Endothelial cell of umbilical vein (primary cell): ENCODE measurements around the gene LCLAT1. TPM values are rescaled to one million over a fixed set of nuclear protein-coding genes. Genes with fewer than 3 reads are reported as not detected.

Experiments used
- BruUV-seq: library from RNA; stranded (reverse); fragments of 400-500 nt; replicated peaks from 2 replicates; lab custom pipeline; 2021; lab: Mats Ljungman, UMichigan
- CTCF ChIA-PET: fragments of 300-600, 350-600 bp; sonication (Branson Sonifier 250); formaldehyde crosslinking; loops from one replicate; lab custom pipeline; 2021; ENCODE audit warnings: antibody characterized with exemption, inconsistent platforms; lab: Charles Lee
- POLR2A ChIA-PET: fragments of 300-600, 350-600 bp; sonication (Branson Sonifier 250); formaldehyde crosslinking; loops from one replicate; lab custom pipeline; 2021; ENCODE audit warnings: antibody characterized with exemption, inconsistent platforms; lab: Charles Lee
- DNase-seq: peaks from one replicate; pipeline ENCODE4 v3.0.0-alpha.2; 2011; ENCODE audit warnings: low read depth, low spot score
- FAIRE-seq: peaks from 2 replicates; lab custom pipeline; 2011; peaks lifted over from hg19 to GRCh38; lab: Jason Lieb, UNC
- H2AFZ ChIP-seq: 2 replicates; pipeline ENCODE4 v1.6.0; 2012; ENCODE audit warnings: low read depth, low read length, control low read depth, inconsistent platforms
- H3K27ac ChIP-seq: 2 replicates; pipeline ENCODE4 v1.5.1; 2011; ENCODE audit warnings: low read depth, mild to moderate bottlenecking, control low read depth, low read length, moderate library complexity; ENCODE audit not compliant: insufficient read depth
- H3K27me3 ChIP-seq, 2 experiments: 2 replicates each; pipeline versions ENCODE4 v1.6.0 to v1.6.1; 2011; ENCODE audit warnings: low read length in 2 of 2, mixed read lengths in 1 of 2; ENCODE audit not compliant: control insufficient read depth in 2 of 2, insufficient read depth in 2 of 2
- H3K36me3 ChIP-seq, 2 experiments: 2 replicates in 1 of 2; 3 replicates in 1 of 2; pipeline ENCODE4 v1.5.1; 2011; ENCODE audit warnings: low read length in 2 of 2, mild to moderate bottlenecking in 1 of 2, moderate library complexity in 1 of 2; ENCODE audit not compliant: control insufficient read depth in 2 of 2, insufficient read depth in 2 of 2; ENCODE audit errors: extremely low read depth in 1 of 2
- H3K4me1 ChIP-seq: 3 replicates; pipeline ENCODE4 v1.5.1; 2011; ENCODE audit warnings: mild to moderate bottlenecking, low read length; ENCODE audit not compliant: control insufficient read depth, insufficient read depth; ENCODE audit errors: extremely low read depth
- H3K4me2 ChIP-seq: 2 replicates; pipeline ENCODE4 v1.6.1; 2011; ENCODE audit warnings: low read length, control low read depth, mixed read lengths; ENCODE audit not compliant: insufficient read depth
- H3K4me3 ChIP-seq, 3 experiments: fragments of 200-600 bp in 1 of 3; sonication (generic), shearing (Covaris generic) in 1 of 3; replicated peaks in 1 of 3; 2 replicates each; pipeline ENCODE4 v1.5.1; 2011 to 2016; ENCODE audit warnings: control low read depth in 3 of 3, low read length in 3 of 3, mild to moderate bottlenecking in 2 of 3, inconsistent platforms in 1 of 3, low read depth in 1 of 3, moderate library complexity in 1 of 3; ENCODE audit not compliant: insufficient read depth in 1 of 3
- H3K79me2 ChIP-seq: 2 replicates; pipeline ENCODE4 v1.6.0; 2012; ENCODE audit warnings: low read length, inconsistent platforms; ENCODE audit not compliant: control insufficient read depth, insufficient read depth
- H3K9ac ChIP-seq: replicated peaks from 2 replicates; pipeline ENCODE3; 2011; ENCODE audit warnings: low read length, control low read depth; ENCODE audit not compliant: insufficient read depth; ENCODE audit errors: extremely low read depth
- H3K9me1 ChIP-seq: replicated peaks from 3 replicates; pipeline ENCODE4 v1.6.0; 2011; ENCODE audit warnings: mild to moderate bottlenecking, low read length; ENCODE audit not compliant: control insufficient read depth, insufficient read depth; ENCODE audit errors: extremely low read depth
- H3K9me3 ChIP-seq: replicated peaks from 2 replicates; pipeline ENCODE4 v1.5.1; 2012; ENCODE audit warnings: low read length, inconsistent platforms; ENCODE audit not compliant: control insufficient read depth, insufficient read depth
- H4K20me1 ChIP-seq: replicated peaks from 2 replicates; pipeline ENCODE3; 2011; ENCODE audit warnings: mild to moderate bottlenecking, low read length; ENCODE audit not compliant: control insufficient read depth, insufficient read depth; ENCODE audit errors: extremely low read depth
- CTCF ChIP-seq, 2 donors: IDR thresholded peaks; 1 replicate in 1 of 2; 2 replicates in 1 of 2; pipeline ENCODE4 v1.5.1; 2011; ENCODE audit warnings: low read length in 2 of 2, mild to moderate bottlenecking in 2 of 2, moderate library complexity in 2 of 2, control low read depth in 1 of 2, inconsistent platforms in 1 of 2, low read depth in 1 of 2; ENCODE audit not compliant: insufficient read depth in 1 of 2; ENCODE audit errors: extremely low read depth in 1 of 2
- EZH2 ChIP-seq: IDR thresholded peaks from 2 replicates; pipeline ENCODE4 v1.6.1; 2012; ENCODE audit warnings: borderline replicate concordance, low read depth, mild to moderate bottlenecking, moderate library complexity, low read length, inconsistent platforms; ENCODE audit not compliant: severe bottlenecking
- FOS ChIP-seq: IDR thresholded peaks from 2 replicates; pipeline ENCODE4 v1.6.1; 2011; ENCODE audit warnings: mild to moderate bottlenecking, low read length, moderate library complexity, borderline replicate concordance; ENCODE audit not compliant: insufficient read depth
- GATA2 ChIP-seq: IDR thresholded peaks from 2 replicates; pipeline ENCODE4 v1.7.0; 2011; ENCODE audit warnings: low read depth, mild to moderate bottlenecking, moderate library complexity, mixed read lengths, low read length; ENCODE audit not compliant: insufficient read length, insufficient read depth
- JUN ChIP-seq: IDR thresholded peaks from 2 replicates; pipeline ENCODE4 v1.6.1; 2011; ENCODE audit warnings: borderline replicate concordance, low read depth; ENCODE audit not compliant: insufficient read length, insufficient read depth
- MAX ChIP-seq: IDR thresholded peaks from 2 replicates; pipeline ENCODE4 v1.6.1; 2011; ENCODE audit not compliant: insufficient read depth, insufficient read length
- MYC ChIP-seq: IDR thresholded peaks from one replicate; pipeline ENCODE4 v1.6.1; 2011; ENCODE audit warnings: mild to moderate bottlenecking, low read depth, low read length
- POLR2A ChIP-seq: IDR thresholded peaks from 2 replicates; pipeline ENCODE4 v1.6.1; 2012; ENCODE audit warnings: low read depth, mild to moderate bottlenecking, control low read depth, low read length
- POLR2AphosphoS5 ChIP-seq: IDR thresholded peaks from 2 replicates; pipeline ENCODE4 v1.6.1; 2012; ENCODE audit warnings: low read depth, mild to moderate bottlenecking, control low read depth, low read length, moderate library complexity; ENCODE audit not compliant: insufficient read depth
- dilution Hi-C: fragments of 300-500 bp; cut with MboI; formaldehyde crosslinking; loops from one replicate; pipeline ENCODE4 v1.15.0; 2019; ENCODE audit warnings: low sequenced_read_pairs; ENCODE audit not compliant: extremely low pct_ligation_motif_present
- intact Hi-C: fragments of 100-400 bp; cut with micrococcal nuclease; formaldehyde crosslinking; loops from one replicate; pipeline ENCODE4 v1.10.0; 2022
- polyA plus RNA-seq, 4 experiments: library from polyadenylated mRNA; depleted of rRNA in 3 of 4; stranded (reverse) in 3 of 4; unstranded in 1 of 4; fragments of >200 nt; gene quantifications; 2 replicates each; pipeline versions ENCODE4 v1.2.1 to v1.2.3, GENCODE V29; 2011 to 2012; ENCODE audit warnings: missing spikeins in 1 of 4
- total RNA-seq: library from RNA; stranded (reverse); gene quantifications from 2 replicates; pipeline ENCODE4 v1.2.3, GENCODE V29; 2021

Gene LCLAT1
- total and polyA plus RNA-seq, 2 donors (not counting 3 experiments of a cell fraction or from before 2014, with no cell fraction given), result 6.1 to 20.8 TPM

GRCh38 chr2:30670453-30670852, 223.4 kb downstream of the LCLAT1 start:
- POLR2A ChIA-PET, result no interaction called here
- no peaks in the 10 kb centered on the region for H3K79me2 ChIP-seq
- no peak overlapping the region for H3K27ac ChIP-seq
- CTCF ChIA-PET, result no interaction called here
- H3K36me3 ChIP-seq, result no peaks in the 10 kb centered on the region
- H3K4me1 ChIP-seq, result no peaks in the 10 kb centered on the region
- TF ChIP-seq POLR2A (no peak), GATA2 (no peak), MAX (no peak), POLR2AphosphoS5 (no peak), FOS (no peak), JUN (no peak), CTCF (IDR thresholded peaks at IDR 0.05; ENCODE audit: extremely low read depth in 1 of 2, insufficient read depth in 1 of 2, low read depth in 1 of 2, low read length in 2 of 2) (no peak), MYC (no peak), EZH2 (no peak)
- intact Hi-C loops (no loop called here), dilution Hi-C loops (no loop called here)
- no peak overlapping the region for H3K4me2 ChIP-seq
- H3K9me3 ChIP-seq, result no peaks in the 10 kb centered on the region
- no peak for FAIRE-seq
- H3K27me3 ChIP-seq, result peaks cover 0 to 6% of the 10 kb centered on the region in 2 experiments
- H4K20me1 ChIP-seq, result no peaks in the 10 kb centered on the region
- H3K4me3 ChIP-seq, result no peak overlapping the region
- DNase-seq, result no peak
- no TSS peak for BruUV-seq
- H3K9me1 ChIP-seq, result no peaks in the 10 kb centered on the region
- H3K9ac ChIP-seq, result no peak overlapping the region
- no peak overlapping the region for H2AFZ ChIP-seq
